ENCODE results near the gene CRYZL1. TPM values are rescaled to one million over a fixed set of nuclear protein-coding genes. Genes with fewer than 3 reads are reported as not detected.
A peak's percentile ranks its signal among the peaks of the same experiment; 100 is the strongest.

The CRYZL1 gene
- polyA plus RNA-seq, 1 donor (not counting 4 experiments of a cell fraction or from before 2014, with no cell fraction given): 48.9 TPM

DNA sequence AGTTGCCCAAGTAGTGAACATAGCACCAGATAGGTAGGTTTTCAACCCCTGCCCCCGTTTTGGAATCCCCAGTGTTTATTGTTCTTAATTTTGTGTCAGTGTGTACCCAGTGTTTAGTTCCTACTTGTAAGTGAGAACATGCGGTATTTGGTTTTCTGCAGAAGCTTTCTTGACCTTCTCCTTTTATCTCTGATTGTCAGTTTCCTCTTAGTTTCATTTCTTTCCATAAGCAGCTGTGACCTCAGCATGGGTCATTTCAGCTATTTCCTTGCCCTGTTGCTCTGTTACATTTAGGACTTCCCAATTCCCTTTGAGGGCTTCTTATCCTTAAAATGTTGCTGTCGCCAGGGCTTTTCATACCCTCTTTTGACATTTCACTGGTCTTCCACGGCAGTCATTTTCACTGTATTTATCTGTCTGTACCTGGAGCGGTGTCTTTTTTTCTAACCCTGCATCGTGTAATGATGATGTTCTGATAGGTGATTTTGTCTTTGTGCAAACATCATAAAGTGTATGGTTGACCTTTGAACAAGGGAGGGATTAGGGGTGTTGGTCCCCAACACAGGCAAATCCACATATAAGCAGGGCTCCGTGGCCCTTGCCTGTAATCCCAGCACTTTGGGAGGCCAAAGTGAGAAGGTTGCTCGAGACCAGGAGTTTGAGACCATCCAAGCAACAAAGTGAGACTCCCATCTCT lies 15.7 kb upstream of the CRYZL1 start:
- TF ChIP-seq EZH2 (IDR thresholded peaks at IDR 0.05; ENCODE audit: low read length) (no peak), CTCF (optimal IDR thresholded peaks at IDR 0.05 in 1 of 3, IDR thresholded peaks at IDR 0.05 in 1 of 3, conservative IDR thresholded peaks at IDR 0.05 in 1 of 3; ENCODE audit: extremely low read depth in 1 of 3, insufficient read depth in 2 of 3, low read length in 3 of 3) (no peak)
- no peaks in the 10 kb centered on the region for H4K20me1 ChIP-seq (ENCODE audit: control insufficient read depth, extremely low read depth, insufficient read depth, low read length)
- H2AFZ ChIP-seq (ENCODE audit: control insufficient read depth, low read length): no peak overlapping the region
- no peak for FAIRE-seq
- H3K36me3 ChIP-seq (ENCODE audit: control insufficient read depth in 2 of 2, extremely low read depth in 1 of 2, insufficient read depth in 2 of 2, low read length in 2 of 2): peaks cover 0 to 2% of the 10 kb centered on the region in 2 experiments
- no peak overlapping the region for H3K4me2 ChIP-seq (ENCODE audit: control insufficient read depth, extremely low read depth, insufficient read depth, low read depth, low read length)
- H3K79me2 ChIP-seq (ENCODE audit: control insufficient read depth, insufficient read depth, low read length): peaks cover 71% of the 10 kb centered on the region
- H3K9me3 ChIP-seq (ENCODE audit: control insufficient read depth, low read depth, low read length): peaks cover 5% of the 10 kb centered on the region
- H3K27me3 ChIP-seq (ENCODE audit: control insufficient read depth, extremely low read depth, insufficient read depth, low read length): no peaks in the 10 kb centered on the region
- H3K4me1 ChIP-seq (ENCODE audit: control insufficient read depth, extremely low read depth, insufficient read depth, low read length): peaks cover 29% of the 10 kb centered on the region
- no peak overlapping the region for H3K27ac ChIP-seq (ENCODE audit: control insufficient read depth, insufficient read depth, low read length)
- H3K9me1 ChIP-seq (ENCODE audit: control insufficient read depth, extremely low read depth, insufficient read depth, low read length): no peaks in the 10 kb centered on the region
- no peak for DNase-seq (ENCODE audit: low read depth, low spot score)
- H3K4me3 ChIP-seq (ENCODE audit: control insufficient read depth in 2 of 3, extremely low read depth in 1 of 3, insufficient read depth in 2 of 3, low read depth in 1 of 3, low read length in 3 of 3): no peak overlapping the region
- no peak overlapping the region for H3K9ac ChIP-seq (ENCODE audit: control insufficient read depth, extremely low read depth, insufficient read depth, low read length)
- dilution Hi-C loops (cut with MboI; ENCODE audit: extremely low pct_ligation_motif_present, low sequenced_read_pairs): no loop called here

GRCh38 chr21:33655588-33656221 lies 14.2 kb upstream of the CRYZL1 start:
- no peaks in the 10 kb centered on the region for H3K9me1 ChIP-seq (ENCODE audit: control insufficient read depth, extremely low read depth, insufficient read depth, low read length)
- H3K79me2 ChIP-seq (ENCODE audit: control insufficient read depth, insufficient read depth, low read length): peaks cover 76% of the 10 kb centered on the region
- H3K4me3 ChIP-seq (ENCODE audit: control insufficient read depth in 2 of 3, extremely low read depth in 1 of 3, insufficient read depth in 2 of 3, low read depth in 1 of 3, low read length in 3 of 3): peak overlapping the region in 2 of 3 experiments; percentile 0 to 24
- FAIRE-seq (peak; percentile 98), DNase-seq (ENCODE audit: low read depth, low spot score) (peak; percentile 95)
- peaks cover 5% of the 10 kb centered on the region for H3K9me3 ChIP-seq (ENCODE audit: control insufficient read depth, low read depth, low read length)
- H3K27me3 ChIP-seq (ENCODE audit: control insufficient read depth, extremely low read depth, insufficient read depth, low read length): no peaks in the 10 kb centered on the region
- no peaks in the 10 kb centered on the region for H4K20me1 ChIP-seq (ENCODE audit: control insufficient read depth, extremely low read depth, insufficient read depth, low read length)
- dilution Hi-C loops (cut with MboI; ENCODE audit: extremely low pct_ligation_motif_present, low sequenced_read_pairs): no loop called here
- peak overlapping the region; percentile 56 for H3K27ac ChIP-seq (ENCODE audit: control insufficient read depth, insufficient read depth, low read length)
- peak overlapping the region; percentile 22 for H3K9ac ChIP-seq (ENCODE audit: control insufficient read depth, extremely low read depth, insufficient read depth, low read length)
- peaks cover 0 to 2% of the 10 kb centered on the region in 2 experiments for H3K36me3 ChIP-seq (ENCODE audit: control insufficient read depth in 2 of 2, extremely low read depth in 1 of 2, insufficient read depth in 2 of 2, low read length in 2 of 2)
- peaks cover 22% of the 10 kb centered on the region for H3K4me1 ChIP-seq (ENCODE audit: control insufficient read depth, extremely low read depth, insufficient read depth, low read length)
- H3K4me2 ChIP-seq (ENCODE audit: control insufficient read depth, extremely low read depth, insufficient read depth, low read depth, low read length): peak overlapping the region; percentile 53
- no peak for TF ChIP-seq CTCF (optimal IDR thresholded peaks at IDR 0.05 in 1 of 3, IDR thresholded peaks at IDR 0.05 in 1 of 3, conservative IDR thresholded peaks at IDR 0.05 in 1 of 3; ENCODE audit: extremely low read depth in 1 of 3, insufficient read depth in 2 of 3, low read length in 3 of 3)
- no peak for TF ChIP-seq EZH2 (IDR thresholded peaks at IDR 0.05; ENCODE audit: low read length)
- H2AFZ ChIP-seq (ENCODE audit: control insufficient read depth, low read length): no peak overlapping the region
